ENCODE results near the gene DEPDC5.
A peak's percentile ranks its signal among the peaks of the same experiment; 100 is the strongest.

The DEPDC5 gene

DNA sequence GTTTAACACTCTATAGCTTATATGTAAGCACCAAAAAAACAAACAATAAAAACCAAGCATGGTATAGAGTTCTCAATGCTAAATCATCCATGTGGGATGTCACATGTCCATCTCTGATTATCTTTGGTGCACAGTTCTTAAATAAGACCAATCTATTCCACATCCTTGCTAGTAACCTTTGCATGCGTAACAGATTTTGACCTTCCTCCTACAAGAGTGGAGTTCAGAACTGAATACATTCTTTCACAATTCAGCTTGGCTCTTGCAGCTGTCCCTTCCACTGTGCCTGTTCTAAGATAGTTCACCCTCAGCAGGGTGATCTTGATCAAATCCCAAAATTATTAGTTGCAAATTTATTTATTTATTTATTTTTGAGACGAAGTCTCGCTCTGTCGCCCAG, 25.0 kb upstream of the DEPDC5 start:
- TF ChIP-seq, protein P1, sequence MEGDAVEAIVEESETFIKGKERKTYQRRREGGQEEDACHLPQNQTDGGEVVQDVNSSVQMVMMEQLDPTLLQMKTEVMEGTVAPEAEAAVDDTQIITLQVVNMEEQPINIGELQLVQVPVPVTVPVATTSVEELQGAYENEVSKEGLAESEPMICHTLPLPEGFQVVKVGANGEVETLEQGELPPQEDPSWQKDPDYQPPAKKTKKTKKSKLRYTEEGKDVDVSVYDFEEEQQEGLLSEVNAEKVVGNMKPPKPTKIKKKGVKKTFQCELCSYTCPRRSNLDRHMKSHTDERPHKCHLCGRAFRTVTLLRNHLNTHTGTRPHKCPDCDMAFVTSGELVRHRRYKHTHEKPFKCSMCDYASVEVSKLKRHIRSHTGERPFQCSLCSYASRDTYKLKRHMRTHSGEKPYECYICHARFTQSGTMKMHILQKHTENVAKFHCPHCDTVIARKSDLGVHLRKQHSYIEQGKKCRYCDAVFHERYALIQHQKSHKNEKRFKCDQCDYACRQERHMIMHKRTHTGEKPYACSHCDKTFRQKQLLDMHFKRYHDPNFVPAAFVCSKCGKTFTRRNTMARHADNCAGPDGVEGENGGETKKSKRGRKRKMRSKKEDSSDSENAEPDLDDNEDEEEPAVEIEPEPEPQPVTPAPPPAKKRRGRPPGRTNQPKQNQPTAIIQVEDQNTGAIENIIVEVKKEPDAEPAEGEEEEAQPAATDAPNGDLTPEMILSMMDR (conservative IDR thresholded peaks at IDR 0.05) = no peak
- TF ChIP-seq ZFX (IDR thresholded peaks at IDR 0.05) = no peak
- no peak overlapping the region for H3K27ac ChIP-seq

DNA sequence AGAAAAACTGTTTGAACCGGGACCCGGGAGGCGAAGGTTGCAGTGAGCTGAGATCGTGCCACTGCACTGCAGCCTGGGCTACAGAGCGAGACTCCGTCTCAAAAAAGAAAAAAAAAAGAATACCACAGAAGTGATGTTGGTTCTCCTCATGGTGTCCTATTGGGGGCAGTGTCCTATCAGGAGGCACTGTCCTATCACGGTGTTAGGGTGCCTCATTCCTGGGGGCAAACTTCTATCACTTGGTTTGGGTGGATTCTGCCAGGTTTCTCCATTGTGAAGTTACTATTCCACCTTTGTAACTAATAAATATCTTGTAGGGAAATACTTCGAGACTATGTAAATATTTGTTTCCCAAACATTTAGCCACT, 23.5 kb upstream of the DEPDC5 start:
- no peak overlapping the region; the same call in 1 of the 2 replicates for H3K27ac ChIP-seq
- TF ChIP-seq ZFX (IDR thresholded peaks at IDR 0.05) = no peak
- TF ChIP-seq, protein P1 (conservative IDR thresholded peaks at IDR 0.05) = peak; percentile 51; the same call in 1 of the 2 replicates

DNA sequence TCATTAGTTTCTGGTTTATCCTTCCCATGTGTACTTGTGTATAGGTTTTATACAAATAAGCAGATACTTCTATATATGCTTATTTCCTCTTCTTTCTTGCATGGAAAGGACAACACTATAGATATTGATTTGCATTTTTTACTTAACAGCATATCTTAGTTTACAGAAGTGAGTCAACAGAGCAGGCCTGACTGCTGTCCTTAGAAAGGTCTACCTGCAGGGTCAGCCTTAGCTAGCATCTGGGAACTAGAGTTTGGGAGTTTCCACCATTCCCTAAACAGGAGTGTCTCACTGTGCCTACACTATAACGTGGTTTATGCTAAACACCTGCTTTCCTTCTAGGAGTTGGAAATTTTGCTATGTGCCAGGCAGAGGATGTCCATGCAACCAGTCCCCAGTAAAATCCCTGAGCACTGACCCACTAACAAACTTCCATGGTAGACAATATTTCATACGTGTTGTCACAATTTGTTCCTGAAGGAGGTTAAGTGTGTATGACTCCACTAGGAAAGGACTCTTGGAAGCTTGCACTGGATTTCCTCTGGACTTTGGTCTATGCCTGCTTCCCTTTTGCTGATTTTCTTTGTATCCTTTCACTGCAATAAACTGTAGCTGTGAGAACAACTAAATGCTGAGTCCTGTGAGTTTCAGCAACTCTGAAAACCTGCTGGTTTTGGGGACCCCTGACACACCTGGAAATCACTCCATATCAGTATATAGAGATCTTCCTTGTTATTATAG, 21.6 kb upstream of the DEPDC5 start:
- TF ChIP-seq, protein P1 (conservative IDR thresholded peaks at IDR 0.05) = no peak
- TF ChIP-seq ZFX (IDR thresholded peaks at IDR 0.05) = no peak
- H3K27ac ChIP-seq = no peak overlapping the region

DNA sequence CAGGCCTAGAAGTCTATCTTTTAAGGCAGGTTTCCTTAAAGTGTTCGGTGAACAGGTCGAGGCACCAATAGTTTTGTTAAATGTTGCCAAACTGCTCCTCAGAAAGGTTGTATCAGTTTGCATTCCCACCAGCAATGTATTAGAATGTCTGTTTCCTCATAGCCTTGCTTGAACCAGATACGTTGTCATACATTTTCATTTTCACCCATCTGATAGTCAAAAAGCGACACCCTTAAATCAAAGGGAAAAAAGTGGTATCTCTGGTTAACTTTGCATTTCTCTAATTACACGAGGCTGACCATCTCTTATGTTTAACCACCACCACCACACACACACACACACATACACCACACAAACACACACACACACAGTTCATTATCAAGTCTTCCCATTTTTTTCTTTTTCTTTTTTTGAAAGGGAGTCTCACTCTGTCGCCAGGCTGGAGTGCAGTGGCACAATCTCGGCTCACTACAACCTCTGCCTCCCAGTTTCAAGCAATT, 20.2 kb upstream of the DEPDC5 start:
- TF ChIP-seq ZFX (IDR thresholded peaks at IDR 0.05) = no peak
- TF ChIP-seq, protein P1 (conservative IDR thresholded peaks at IDR 0.05) = no peak
- H3K27ac ChIP-seq = no peak overlapping the region

DNA sequence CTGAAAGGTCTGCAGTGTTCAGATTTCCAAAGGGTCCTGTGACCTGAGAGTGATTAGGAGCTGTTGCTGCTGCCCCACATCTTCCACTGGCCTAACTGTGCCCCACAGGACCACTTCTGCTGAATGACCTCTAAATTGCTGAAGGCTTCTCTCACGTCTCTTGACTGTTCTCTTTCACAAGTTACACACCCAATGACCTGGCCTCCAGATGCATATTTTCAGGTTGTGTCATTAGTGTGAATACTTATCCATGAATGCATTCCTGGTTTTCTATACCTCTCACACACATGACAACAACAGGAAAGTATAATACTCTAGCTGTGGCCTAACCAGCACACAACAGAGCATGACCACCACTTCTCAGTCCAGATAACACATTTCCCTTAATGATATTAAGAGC, 19.3 kb upstream of the DEPDC5 start:
- no peak for TF ChIP-seq ZFX (IDR thresholded peaks at IDR 0.05)
- TF ChIP-seq, protein P1 (conservative IDR thresholded peaks at IDR 0.05) = no peak
- no peak overlapping the region for H3K27ac ChIP-seq

DNA sequence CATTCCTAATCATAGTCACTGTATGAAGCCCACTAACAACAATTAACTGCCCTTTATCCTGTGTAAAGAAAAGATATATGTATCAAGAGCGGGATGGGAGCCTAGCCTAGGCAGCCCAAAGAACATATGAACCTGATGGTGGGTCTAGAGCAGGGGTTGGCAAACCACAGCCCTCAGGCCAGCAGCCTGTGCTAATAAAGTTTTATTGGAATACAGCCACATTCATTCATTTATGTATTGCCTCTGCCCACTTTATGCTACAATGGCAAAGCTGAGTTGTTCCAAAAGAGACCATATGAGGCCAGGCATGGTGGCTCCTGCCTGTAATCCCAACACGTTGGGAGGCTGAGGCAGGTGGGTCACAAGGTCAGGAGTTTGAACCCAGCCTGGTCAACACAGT, 17.4 kb upstream of the DEPDC5 start:
- H3K27ac ChIP-seq = no peak overlapping the region
- no peak for TF ChIP-seq ZFX (IDR thresholded peaks at IDR 0.05)
- TF ChIP-seq, protein P1 (conservative IDR thresholded peaks at IDR 0.05) = no peak

DNA sequence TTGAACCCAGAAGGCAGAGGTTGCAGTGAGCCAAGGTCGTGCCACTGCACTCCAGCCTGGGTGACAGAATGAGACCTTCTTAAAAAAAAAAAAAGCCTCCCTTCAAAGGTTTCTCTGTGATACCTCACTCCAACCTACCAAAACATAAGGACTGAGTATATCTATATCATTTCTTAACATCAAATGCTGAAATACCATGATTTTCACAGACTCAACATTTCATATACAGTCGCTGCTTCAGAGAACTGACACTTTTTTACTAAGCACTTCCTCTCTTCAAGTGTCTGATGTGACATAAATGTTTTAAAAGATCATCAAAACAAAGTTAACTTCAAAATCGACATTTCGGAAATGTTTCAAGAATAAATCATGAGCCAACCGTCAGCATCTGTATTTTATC, 15.9 kb upstream of the DEPDC5 start:
- H3K27ac ChIP-seq = no peak overlapping the region

More for the DNA sequence above, 15.9 kb upstream of the DEPDC5 start:
- no peak for TF ChIP-seq ZFX (IDR thresholded peaks at IDR 0.05)
- TF ChIP-seq, protein P1 (conservative IDR thresholded peaks at IDR 0.05) = no peak

Data from C4-2B (cell line).